ENCODE measurements around the gene EBF3. TPM values are rescaled to one million over a fixed set of nuclear protein-coding genes. Genes with fewer than 3 reads are reported as not detected.

EBF3 gene
- total and polyA plus RNA-seq, 9 of the 15 experiments (the other 6 are each of a cell fraction or from before 2014, with no cell fraction given) = not detected

DNA sequence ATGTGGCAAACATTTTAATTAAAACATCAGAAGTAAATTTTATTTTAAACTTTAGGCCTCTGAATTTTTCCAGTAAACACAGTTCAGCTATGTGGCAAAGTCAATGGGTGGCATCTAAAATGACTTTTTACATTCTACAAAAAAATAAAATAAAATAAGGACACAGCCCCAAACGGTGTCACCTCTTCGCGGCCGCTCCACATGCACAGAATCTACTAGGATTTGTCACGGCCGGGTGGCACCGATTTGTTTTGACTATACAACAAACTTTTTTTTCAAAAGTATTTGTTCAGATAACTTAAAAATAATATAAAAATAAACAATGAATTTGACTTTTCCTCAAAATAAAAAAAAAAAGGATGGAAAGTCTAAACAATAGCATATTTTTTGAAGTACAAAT lies 127.8 kb downstream of the EBF3 start (continued):
- TF ChIP-seq, protein P1, sequence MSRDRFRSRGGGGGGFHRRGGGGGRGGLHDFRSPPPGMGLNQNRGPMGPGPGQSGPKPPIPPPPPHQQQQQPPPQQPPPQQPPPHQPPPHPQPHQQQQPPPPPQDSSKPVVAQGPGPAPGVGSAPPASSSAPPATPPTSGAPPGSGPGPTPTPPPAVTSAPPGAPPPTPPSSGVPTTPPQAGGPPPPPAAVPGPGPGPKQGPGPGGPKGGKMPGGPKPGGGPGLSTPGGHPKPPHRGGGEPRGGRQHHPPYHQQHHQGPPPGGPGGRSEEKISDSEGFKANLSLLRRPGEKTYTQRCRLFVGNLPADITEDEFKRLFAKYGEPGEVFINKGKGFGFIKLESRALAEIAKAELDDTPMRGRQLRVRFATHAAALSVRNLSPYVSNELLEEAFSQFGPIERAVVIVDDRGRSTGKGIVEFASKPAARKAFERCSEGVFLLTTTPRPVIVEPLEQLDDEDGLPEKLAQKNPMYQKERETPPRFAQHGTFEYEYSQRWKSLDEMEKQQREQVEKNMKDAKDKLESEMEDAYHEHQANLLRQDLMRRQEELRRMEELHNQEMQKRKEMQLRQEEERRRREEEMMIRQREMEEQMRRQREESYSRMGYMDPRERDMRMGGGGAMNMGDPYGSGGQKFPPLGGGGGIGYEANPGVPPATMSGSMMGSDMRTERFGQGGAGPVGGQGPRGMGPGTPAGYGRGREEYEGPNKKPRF (IDR thresholded peaks at IDR 0.05; ENCODE audit: low read depth, low read length) = no peak
- TF ChIP-seq SREBF1 (IDR thresholded peaks at IDR 0.05; ENCODE audit: borderline replicate concordance, low read depth, low read length) (no peak), ZNF707 (CRISPR knock-in tag; conservative IDR thresholded peaks at IDR 0.05) (no peak), PCBP2 (IDR thresholded peaks at IDR 0.05; ENCODE audit: low read depth, low read length, poor library complexity, severe bottlenecking) (no peak), MAFK (IDR thresholded peaks at IDR 0.05; ENCODE audit: low read length) (no peak), SRSF1 (IDR thresholded peaks at IDR 0.05; ENCODE audit: low read depth, low read length) (no peak), SMAD2 (IDR thresholded peaks at IDR 0.05; ENCODE audit: low read depth, low read length) (no peak), SUPT5H (IDR thresholded peaks at IDR 0.05) (no peak)
- TF ChIP-seq, protein P2, sequence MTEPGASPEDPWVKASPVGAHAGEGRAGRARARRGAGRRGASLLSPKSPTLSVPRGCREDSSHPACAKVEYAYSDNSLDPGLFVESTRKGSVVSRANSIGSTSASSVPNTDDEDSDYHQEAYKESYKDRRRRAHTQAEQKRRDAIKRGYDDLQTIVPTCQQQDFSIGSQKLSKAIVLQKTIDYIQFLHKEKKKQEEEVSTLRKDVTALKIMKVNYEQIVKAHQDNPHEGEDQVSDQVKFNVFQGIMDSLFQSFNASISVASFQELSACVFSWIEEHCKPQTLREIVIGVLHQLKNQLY (CRISPR knock-in tag; conservative IDR thresholded peaks at IDR 0.05) = no peak
- TF ChIP-seq, protein P3, sequence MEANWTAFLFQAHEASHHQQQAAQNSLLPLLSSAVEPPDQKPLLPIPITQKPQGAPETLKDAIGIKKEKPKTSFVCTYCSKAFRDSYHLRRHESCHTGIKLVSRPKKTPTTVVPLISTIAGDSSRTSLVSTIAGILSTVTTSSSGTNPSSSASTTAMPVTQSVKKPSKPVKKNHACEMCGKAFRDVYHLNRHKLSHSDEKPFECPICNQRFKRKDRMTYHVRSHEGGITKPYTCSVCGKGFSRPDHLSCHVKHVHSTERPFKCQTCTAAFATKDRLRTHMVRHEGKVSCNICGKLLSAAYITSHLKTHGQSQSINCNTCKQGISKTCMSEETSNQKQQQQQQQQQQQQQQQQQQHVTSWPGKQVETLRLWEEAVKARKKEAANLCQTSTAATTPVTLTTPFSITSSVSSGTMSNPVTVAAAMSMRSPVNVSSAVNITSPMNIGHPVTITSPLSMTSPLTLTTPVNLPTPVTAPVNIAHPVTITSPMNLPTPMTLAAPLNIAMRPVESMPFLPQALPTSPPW (CRISPR knock-in tag; IDR thresholded peaks at IDR 0.05) = no peak
